ENCODE data around the gene SCGB1A1.

GRCh38 chr11:62419314-62419929, 589 bp downstream of the SCGB1A1 start:
- TF ChIP-seq POLR2A (IDR thresholded peaks at IDR 0.05): no peak
- TF ChIP-seq POLR2AphosphoS5 (IDR thresholded peaks at IDR 0.05): no peak
- TF ChIP-seq CTCF (IDR thresholded peaks at IDR 0.05): no peak
- TF ChIP-seq EP300 (IDR thresholded peaks at IDR 0.05): no peak

Data from sigmoid colon (tissue), 4 donors.